GM18870 (cell line): ENCODE data around the gene IFFO2.
"Not testable (repeated sequence)": the region's sequence is repeated elsewhere in the genome, so short reads cannot be mapped to it uniquely, and the experiment has no call there.

Source experiments
- ATAC-seq: cut with Tn5 transposase; IDR thresholded peaks from one replicate; pipeline ENCODE4 v1.9.1; 2021; ENCODE audit warnings: moderate library complexity; ENCODE audit not compliant: unreplicated experiment

Gene IFFO2

DNA sequence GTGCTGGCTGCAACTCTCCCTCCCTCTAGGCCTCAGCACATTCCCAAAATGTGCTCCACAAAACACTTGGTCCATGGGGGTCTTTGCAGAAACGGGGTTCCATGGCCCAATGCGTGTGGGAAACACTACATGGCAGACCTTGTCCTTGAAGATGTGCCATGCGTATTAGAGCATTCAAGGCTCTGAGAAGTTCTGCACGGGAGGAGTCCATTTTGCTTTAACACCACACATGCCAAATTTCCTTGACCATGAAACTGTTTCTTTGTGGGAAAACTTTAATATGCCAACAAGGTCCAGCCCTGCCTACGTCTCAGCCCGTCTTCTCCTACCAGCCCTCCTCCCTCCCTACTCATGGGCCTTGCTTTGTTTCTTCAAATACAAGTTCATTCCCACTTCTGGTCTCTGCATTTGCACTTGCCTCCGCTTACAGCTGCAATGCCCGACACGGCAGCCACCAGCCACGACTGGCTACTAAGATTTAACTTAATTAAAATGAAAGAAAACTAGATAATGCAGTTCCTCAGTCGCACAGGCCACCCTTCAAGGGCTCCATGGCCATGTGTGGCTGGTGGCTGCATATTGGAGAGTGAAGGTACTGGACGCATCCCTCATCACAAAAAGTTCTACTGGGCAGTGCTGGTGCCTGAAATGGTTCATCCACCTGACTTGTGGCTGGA, 77.8 kb downstream of the IFFO2 start:
- ATAC-seq, result no peak

DNA sequence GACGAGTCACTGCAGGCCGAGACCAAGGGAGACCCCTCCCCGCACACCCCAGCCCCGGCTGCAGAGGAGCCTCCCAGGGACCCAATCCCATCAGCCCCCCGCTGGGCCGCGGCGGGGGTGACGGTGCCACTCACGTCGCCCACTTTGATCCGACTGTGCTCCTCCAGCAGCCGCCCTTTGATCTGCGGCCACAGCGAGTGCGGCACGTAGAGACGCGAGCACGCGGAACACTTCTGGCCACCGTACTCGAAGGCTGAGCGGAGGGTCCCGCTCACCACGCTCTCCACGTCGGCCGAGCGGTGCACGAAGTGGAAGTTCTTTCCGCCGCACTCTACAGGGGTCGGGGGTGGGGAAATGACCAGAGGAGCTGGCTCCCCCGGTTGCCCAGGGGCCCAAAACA, 79.2 kb downstream of the IFFO2 start:
- no peak for ATAC-seq

DNA sequence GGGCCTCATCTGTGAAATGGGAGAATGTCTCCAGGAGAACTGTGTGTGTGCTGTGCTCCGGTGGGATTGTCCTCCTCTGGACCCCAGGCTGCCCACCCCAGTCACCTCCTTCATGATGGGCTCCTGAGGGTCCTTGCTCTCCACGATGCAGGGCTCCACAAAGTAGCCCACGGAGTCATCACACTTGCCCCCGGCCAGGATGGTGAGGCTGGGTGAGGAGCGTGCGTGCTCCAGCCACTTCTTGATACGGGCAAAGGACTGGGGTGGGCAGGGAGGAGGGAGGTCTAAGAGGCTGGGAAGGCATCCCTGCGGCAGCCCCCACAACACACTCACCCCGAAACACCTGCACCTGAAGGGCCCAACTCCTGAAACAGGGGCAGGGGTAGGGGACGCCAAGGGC, 80.3 kb downstream of the IFFO2 start:
- no peak for ATAC-seq

DNA sequence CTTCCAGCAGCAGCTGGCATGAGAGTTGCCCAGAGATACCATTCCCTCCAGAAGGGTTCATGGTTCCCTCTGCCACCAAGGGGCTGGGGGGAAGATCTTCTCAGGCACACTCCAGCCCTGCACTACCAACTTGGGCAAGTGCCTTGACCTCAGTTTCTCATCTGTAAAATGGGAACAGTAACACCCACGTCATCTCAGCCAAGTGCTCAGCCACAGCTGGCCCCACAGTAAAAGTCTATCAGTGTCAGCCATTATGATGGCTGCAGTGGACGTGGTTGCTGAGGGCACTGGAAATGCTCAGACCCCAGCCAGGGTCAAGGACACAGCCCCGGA, 80.7 kb downstream of the IFFO2 start:
- no peak for ATAC-seq

DNA sequence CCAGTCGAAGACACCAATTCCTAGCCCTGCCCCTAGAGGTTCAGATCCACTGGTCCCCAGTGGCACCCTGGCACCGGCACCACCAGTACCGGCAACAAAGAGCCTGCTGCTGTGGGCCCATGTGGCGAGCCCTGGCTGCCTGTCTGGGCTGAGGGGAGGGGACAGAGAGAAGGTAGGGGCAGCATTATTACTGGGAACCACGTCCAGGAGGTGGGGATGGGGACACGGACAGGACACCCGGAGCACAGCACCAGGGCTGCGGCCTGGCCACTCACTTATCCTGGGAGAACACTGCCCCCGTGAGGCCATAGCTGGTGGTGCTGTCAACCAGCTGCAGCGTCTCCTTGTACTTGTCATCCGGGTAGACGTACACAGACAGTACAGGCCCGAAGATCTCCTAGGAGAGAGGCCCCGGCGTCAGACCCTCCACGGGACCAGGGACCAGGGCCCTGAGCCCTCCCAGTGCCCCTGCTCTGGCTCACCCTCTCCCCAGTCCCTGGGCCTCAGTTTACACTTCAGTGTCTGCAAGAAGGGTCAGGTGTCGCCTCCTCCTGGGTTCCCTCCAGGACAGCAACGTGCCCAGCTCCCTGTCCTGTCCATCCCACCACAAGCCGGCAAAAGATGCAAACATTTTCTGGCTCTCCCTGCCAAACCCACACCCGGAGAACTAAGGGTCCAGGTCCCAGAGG, 81.2 kb downstream of the IFFO2 start:
- no peak for ATAC-seq

DNA sequence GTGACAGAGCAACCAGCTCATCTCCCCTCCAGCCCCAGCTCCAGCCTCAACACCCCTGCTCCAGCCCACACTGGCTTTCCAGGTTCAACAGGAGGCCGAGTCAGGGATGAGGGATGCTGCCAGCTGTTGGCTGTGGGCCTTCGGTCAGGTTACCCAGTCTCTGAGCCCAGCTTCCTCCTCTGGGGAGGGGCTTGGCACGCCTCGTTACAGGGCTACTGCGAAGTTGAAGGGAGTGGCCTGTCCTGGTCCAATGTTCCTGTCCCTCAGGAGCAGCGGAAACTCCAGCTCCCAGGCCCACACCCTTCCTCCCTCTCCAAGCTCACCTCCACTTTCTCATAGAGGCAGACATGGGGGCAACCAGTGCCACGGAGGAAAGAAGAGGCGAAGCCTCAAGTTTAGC, 81.9 kb downstream of the IFFO2 start:
- ATAC-seq, result no peak

DNA sequence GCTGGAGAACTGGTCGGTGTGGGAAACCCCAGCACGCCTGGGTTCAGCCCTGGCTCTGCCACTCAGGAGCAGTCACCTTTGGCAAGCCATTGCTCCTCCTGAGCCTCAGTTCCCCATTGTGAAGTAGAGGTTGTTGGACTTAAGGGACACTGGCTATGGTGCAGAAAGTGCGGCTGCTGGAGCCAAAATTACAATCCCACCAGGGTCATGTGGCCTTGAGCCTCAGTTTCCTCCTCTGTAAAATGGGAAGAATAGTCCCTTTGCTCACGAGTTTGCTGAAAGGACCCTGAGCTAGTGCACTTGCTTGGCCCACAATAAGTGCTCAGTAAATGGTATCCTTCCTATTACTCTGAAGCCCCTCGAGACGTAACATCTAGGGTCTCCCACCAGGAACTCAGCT, 82.4 kb downstream of the IFFO2 start:
- ATAC-seq, result no peak

DNA sequence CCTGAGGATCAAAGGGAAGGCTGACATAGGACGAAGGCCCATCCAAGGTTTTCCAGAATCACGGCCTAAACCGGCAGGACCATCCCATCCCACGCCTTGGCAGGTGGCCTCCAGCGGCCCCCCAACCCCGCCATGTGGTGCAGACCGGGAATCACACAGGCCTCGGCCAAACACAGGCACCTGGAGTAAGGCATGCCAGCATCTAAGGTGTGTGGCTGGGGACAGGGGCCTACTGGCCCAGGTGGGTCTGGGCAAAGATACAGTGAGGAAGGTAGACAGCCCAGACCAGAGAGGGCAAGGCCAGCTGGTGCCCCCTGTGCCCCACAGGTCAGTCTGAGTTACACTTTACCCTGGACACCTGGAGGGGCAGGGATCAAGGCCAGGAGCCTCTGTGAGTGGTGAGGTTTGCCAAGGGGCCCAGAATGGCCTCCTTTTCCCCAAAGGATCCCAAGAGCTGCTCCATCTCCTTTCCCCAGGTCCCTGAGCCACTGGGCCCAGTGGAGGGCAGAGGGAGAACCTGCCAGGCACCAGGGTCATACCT, 84.3 kb downstream of the IFFO2 start:
- ATAC-seq, result no peak

DNA sequence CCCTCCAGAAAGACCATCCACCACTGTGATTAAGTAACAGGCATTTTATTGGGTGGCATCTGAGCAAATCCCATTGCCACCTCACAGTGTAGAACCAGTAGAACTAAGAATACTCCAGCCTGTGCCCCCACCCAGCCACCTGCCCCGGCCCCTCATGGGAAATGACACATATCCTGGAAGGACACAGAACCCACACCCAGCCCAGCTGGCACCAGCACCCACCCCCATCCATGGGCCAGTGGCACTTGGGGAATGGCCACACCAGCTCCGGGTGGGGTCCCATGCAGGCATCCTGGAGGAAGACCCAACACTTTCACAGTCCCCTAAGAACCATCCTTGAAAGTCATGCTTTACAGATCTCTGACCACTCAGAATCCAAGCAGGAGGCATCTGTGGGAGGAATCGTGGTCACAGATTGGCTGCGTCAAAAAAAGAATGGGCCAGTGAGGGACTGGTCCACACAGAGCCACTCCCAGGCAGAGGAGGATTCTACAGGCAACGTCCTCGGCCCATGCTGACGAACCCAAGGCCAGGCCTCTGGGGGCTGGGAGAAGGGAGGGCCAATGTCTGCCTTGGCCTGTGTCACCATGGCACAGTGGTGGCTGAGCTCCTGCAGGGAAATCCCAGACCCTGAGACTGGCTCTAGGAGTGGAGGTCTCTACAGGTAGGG, 84.9 kb downstream of the IFFO2 start:
- no peak for ATAC-seq

DNA sequence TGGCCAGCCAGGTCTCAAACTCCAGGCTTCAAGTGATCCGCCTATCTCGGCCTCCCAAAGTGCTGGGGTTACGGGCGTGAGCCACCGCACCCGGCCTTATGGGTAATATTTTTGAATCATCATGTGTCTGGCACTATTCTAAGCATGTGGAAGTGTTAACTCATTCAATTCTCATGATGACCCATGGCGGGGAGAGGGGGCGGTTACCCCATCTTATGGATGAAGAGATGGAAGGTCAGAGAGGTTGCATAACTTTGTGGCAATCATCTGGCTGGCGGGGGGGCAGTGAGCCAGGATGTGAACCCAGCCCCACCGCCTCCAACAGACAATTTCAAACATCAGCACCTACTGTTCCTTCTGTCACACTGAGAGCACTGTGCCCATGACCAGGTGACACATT, 85.5 kb downstream of the IFFO2 start:
- no peak for ATAC-seq

DNA sequence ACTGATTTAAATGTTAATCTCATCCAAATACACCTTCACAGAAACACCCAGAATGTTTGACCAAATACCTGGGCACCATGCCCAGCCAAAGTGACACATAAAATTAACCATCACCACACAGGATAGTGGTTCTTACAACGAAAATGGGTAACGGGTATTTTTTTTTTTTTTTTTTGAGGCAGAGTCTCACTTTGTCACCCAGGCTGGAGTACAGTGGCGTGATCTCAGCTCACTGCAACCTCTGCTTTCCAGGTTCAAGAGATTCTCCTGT, 85.9 kb downstream of the IFFO2 start:
- not testable (repeated sequence) for ATAC-seq

DNA sequence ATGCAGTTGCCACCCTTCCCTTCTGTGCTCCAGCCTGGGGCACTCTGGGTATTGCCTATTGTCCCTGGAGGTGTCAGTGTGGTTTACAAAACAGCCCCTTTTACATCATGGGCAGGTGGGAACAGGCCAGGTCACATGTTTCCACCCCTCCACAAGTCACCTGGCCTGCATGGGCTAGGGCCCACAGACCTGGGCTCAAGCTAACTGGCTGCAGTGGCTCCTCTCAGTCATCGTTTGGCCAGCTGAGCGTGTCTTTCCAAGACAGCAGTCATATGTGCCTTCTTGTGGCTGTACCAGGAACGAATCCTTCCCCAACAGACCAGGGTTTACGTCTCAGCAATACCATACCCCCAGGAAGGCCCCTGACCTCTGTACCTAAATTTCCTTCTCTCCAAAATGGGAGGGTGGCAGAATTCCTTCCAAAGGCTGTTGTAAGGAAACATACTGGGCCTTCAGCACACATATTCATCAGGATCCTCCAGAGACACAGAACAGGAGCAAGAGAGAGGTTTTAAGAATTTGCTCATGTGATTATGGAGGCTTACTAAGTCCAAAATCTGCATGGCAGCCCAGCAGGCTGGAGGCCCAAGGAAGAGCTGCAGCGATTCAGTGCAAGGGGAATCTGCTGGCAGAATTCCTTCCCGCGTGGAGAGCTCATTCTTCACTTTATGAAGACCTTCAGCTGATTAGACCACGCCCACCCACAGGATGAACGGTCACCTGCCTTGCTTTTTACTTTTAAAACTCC, 86.5 kb downstream of the IFFO2 start:
- ATAC-seq, result no peak

DNA sequence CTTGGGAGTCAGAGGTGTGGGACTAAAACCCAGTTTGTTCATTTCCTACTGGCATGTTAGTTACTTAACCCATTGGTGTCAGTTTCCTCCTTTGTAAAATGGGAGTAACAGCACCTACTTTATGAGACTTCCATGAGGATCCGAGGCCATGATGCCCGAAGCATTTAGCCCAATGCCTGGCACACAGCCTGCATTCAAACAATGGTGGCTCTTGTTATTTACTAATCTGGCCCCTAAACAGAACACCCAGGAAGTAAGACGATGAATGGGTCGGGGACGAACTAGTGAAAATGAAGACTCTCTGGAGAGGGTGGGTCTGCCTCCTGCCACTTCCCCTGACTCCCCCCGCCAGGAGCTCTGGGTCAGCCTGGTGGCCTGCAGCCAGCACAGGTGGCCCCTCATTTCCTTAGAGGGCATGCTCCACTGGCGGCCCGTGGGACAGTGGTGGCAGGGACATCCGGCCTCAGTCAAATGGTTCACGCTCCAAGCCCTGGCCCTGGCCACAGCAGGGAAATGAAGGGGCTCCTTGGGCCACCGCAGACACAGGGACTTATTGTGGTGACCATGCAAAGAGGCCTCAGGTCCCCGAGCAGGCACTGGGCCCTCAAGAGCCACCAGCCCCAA, 87.6 kb downstream of the IFFO2 start:
- no peak for ATAC-seq

DNA sequence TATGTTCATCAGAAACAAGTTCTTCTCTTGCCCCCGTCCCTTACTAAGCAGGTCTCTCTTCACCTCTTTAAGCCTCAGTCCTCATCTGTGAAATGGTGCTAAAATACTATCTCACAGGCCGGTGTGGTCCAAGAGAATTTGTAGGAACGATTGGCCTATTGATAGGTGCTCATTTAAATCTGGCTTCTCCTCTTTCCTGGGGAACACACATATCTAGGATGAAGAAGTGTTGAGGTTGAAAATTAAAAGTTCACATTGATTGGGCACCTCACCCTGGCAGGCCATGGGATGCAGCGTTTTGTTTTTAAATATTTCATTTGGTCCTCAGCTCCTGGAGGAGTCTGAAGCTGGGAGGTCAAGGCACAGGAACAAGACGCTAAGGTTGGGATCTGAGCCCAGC, 88.1 kb downstream of the IFFO2 start:
- ATAC-seq, result no peak

DNA sequence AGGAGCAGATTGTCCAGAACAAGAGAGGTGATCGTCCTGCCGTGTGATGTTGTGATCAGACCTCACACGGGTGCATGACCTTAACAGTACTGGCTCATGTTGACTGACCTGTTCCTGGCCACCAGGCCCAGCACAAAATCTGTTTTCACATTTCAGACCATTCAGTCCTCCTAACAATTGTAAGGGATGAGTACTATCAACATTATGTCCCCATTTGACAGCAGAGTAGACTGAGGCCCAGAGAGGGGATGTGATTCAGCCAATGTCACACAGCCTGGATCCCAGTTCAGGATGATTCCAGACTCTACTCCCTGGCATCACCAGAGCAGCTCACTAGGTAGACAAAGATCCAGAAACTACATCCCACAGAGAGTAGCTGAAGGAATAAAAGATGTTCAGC, 89.6 kb downstream of the IFFO2 start:
- ATAC-seq, result no peak

DNA sequence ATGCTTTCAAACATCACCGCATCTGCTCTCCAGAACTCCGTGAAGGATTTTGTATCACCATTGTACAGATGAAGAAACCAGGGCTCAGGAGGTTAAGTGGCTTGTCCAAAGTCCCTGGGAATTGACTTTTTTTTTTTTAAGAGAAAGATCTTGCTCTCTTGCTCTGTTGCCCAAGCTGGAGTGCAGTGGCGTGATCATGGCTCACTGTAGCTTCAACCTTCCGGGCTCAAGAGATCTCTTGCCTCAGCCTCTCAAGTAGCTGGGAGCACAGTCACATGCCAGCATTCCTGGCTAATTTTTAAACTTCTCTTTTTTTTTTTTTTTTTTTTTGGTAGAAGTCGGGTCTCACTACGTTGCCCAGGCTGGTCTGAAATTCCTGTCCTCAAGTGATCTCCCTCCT, 90.2 kb downstream of the IFFO2 start:
- ATAC-seq, result no peak

DNA sequence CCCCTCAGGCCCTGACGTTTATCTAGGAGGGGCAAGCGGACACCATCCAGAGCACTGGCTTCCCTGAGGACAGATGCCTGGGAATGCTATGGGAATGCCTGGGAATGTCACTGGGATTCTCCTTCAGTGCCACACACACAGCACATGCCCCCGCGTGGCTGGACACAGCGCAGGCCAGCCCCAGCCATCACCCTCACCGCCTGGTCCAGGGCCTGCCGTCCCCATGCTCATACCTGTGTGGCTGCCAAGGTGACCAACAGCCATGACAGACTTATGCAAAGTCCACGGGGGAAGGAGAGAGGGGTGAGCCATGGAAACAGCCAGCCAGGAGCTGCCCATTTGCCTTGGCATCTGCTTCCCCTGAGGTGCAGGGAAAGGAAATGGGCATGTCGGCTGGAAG, 91.3 kb downstream of the IFFO2 start:
- no peak for ATAC-seq

DNA sequence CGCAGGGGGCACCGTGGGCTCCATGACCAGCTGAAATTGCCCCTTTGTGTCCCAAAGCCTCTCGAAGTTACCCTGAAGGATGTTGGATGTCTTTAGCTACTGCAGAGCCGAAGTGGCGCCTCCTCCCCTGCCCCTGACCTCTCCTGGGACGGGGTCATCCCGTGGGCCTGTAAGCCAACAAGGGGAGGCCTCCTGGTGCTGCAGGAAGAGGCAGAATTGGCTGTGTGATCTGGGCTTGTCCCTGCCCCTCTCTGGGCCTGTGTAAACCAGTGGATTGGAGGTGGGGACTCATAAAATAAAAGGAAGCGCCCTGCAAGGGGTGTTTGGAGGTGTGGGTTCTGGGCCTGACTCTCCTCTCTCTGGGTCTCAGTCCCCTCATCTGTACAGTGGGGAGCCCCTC, 94.9 kb downstream of the IFFO2 start:
- ATAC-seq, result no peak

DNA sequence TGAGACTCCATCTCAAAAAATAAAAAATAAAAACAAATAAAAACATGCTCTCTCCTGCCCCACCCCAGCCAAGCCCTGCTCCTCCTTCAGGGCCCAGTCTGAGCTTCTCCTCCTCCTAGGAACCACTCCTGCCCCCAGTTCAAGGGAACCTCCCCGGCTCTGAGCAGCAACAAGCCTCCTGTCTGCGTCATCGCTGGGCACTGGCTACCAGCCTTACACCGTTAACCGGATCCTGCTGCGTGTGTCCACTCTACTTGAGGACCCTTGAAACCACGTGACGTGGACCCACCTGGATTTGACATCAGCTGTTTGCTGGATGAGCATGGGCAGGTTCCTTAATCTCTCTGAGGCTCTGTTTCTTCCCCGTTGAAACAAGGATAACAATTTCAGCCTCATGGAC, 95.4 kb downstream of the IFFO2 start:
- ATAC-seq, result no peak

DNA sequence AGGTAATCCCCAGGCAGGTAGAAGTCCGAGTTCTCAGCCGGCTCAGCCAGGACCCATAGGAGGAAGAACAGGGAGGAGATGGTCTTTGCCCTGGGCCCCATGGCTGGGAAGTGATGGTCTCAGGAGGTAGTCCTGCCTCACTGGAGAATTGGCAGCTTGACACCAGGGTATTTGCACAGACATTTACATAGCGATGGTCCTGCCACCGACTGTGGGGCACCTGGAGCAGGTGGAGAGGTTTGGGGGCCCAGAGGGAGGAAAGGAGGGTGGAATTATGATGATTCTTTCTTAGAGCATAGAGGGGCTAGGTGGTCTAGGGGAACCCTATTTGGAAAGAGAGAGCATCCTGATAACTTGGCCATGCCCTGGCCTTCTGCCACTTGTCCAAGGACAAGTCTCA, 96.9 kb downstream of the IFFO2 start, which contains the start of gene TAS1R2:
Gene TAS1R2, minus strand, starts transcription at position 101 of the 400 bp plus-strand sequence. Its CDS starts 0 bp downstream, at position 101.
- no peak for ATAC-seq

DNA sequence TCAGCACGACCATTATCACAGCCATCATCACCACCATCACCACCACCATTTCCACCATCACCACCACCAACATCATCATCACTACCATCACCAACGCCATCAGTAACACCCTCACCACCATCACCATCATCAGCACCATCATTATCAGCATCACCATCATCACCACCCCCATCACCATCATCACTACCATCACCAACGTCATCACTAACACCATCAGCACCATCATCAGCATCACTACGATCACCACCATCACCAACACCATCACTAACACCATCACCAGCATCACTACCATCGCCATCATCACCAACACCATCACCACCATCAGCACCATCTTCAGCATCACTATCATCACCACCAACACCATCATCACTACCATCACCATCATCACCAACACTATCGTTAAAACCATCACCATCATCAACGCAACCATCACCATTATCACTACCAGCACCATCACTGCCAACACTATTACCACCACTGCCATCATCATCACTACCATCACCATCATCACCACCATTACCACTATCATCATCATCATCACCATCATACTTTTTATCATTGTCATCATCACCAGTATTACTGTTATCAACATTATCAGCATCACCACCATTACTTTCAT, 98.3 kb downstream of the IFFO2 start:
- ATAC-seq, result no peak
